ENCODE results near the gene SP140. TPM values are rescaled to one million over a fixed set of nuclear protein-coding genes. Genes with fewer than 3 reads are reported as not detected.
"Not testable (repeated sequence)": the region's sequence is repeated elsewhere in the genome, so short reads cannot be mapped to it uniquely, and the experiment has no call there.

SP140 gene
- polyA plus RNA-seq, 1 donor, result 0.62 TPM

GRCh38 chr2:230226051-230226551 lies 565 bp downstream of the SP140 start:
- DNase-seq (ENCODE audit: low read depth), result no peak

DNA sequence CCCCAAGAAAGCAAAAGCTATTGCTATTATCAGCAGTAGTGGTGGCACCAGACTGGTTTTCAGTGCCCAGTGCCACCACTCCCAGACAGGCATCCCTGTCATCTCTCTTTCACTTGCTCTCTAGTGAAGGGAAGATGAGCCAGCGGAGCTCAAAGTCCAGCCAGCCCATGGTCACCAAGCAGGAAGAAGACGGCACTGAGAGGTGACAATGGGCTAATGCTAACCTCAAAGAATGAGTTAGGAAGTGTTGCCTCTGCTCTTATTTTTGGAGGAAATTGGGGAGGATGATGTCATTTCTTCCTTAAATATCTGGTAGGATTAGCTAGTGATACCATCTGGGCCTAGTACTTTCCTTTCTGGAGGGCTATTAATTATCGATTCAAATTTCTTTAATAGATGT lies 1.7 kb downstream of the SP140 start:
- no peak for DNase-seq (ENCODE audit: low read depth)

GRCh38 chr2:230230087-230230486 lies 4.6 kb downstream of the SP140 start:
- DNase-seq (ENCODE audit: low read depth), result no peak

DNA sequence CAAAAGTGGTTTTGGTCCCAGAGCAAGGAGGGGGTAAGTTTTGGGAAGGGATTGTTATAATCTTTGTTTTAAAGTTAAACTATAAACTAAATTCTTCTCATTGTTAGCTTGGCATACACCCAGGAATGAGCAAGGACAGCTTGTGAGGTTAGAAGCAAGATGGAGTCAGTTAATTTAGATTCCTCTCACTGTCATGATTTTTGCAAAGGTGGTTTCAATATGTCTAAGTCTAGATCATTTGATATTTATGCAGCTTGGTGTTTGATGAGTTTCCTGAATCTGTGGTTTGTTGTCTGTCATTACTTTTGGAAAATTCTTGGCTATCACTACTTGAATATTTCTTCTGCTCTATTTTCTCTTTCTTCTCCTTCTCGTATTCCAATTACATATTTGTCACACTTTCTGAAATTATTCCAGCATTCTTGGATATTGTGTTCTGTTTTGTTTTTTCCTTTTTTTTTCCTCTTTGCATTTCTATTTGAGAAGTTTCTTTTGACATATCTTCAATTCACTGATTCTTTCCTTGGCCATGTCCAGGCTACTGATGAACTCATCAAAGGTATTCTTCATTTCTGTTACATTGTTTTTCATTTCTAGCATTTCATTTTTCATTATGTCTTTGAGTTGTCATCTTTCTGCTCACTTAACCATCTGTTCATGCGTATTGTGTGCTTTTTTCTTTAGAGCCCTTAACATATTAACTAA lies 5.1 kb downstream of the SP140 start:
- DNase-seq (ENCODE audit: low read depth), result no peak

- no peak for DNase-seq (ENCODE audit: low read depth)
These were observed 5.7 kb downstream of the SP140 start for GRCh38 chr2:230231251-230231650.

- DNase-seq (ENCODE audit: low read depth), result no peak
These were observed 8.7 kb downstream of the SP140 start for GRCh38 chr2:230234122-230234722.

GRCh38 chr2:230234845-230235244 lies 9.3 kb downstream of the SP140 start:
- no peak for DNase-seq (ENCODE audit: low read depth)

- DNase-seq (ENCODE audit: low read depth), result no peak
These were observed 18.7 kb downstream of the SP140 start for GRCh38 chr2:230244211-230244610.

- no peak for DNase-seq (ENCODE audit: low read depth)
These were observed 20.7 kb downstream of the SP140 start for GRCh38 chr2:230246206-230246605.

DNA sequence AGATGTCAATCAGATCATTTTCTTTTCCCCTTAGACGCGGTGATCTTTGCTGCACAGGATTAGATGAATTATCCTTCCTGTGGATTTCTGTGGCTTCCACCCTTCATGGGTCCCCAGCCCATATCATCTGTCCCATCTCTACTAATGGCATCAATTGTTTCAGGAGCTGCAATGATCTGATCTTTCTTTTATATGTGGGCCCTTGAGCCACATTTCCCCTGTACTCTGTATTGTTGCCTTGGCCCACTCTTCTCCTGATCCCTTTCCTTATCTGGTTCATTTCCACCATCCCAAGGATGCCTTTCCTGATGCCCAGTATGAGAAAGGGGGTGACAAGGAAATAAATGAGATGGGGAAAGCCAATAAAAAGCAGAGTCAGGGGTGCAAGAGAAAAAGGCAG lies 24.7 kb downstream of the SP140 start:
- DNase-seq (ENCODE audit: low read depth), result no peak

DNA sequence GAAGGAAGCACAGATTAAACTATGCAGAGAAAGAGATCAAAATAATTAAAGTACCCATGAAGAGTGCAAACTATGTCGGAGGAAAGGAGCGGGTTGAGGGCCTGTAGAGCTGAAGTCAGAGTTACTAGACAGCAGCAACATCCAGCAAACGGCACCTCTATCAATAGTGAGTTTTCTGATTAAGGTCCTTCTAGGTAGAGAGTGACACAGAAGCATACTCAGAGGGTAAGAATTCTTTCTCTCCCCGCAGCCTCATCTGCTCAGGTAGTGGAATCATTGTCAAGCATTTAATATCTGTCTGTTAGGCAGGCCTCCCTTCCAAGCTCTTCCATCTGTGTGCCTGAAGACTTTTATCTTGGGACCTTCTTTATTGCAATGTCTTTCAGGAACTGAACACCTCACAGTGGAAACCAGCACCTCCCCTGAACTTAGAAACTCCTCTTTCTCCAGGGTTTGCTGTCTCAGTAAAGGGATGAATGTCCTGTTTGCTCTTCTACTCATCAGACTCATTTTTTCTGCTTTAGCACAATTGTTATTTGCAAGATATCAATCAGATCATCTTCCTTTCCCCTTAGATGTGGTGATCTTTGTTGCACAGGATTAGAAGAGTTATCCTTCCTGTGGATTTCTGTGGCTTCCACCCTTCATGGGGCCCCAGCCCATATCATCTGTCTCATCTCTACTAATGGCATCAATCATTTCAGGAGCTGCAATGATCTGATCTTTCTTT lies 28.8 kb downstream of the SP140 start:
- DNase-seq (ENCODE audit: low read depth), result no peak

- DNase-seq (ENCODE audit: low read depth), result no peak
These were observed 31.3 kb downstream of the SP140 start for GRCh38 chr2:230256733-230257332.

- no peak for DNase-seq (ENCODE audit: low read depth)
These were observed 32.9 kb downstream of the SP140 start for GRCh38 chr2:230258483-230258882.

GRCh38 chr2:230262246-230262645 lies 36.7 kb downstream of the SP140 start:
- DNase-seq (ENCODE audit: low read depth), result no peak

DNA sequence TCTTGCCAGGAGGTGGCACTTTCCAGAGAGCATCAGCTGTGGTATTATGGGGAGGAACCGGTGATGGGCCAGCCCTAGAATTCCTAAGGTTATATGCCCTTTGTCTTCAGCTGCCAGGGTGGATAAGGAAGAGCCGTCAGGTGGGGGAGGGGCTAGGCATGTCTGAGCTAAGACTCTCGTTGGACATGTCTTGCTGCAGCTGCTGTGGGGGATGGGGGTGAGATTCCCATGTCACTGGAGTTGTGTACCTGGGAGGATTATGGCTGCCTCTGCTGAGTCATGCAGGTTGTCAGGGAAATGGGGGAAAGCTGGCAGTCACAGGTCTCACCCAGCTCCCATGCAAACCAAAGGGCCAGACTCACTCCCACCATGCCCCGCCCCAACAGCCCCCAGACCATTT lies 39.4 kb downstream of the SP140 start:
- DNase-seq (ENCODE audit: low read depth), result not testable (repeated sequence)

DNA sequence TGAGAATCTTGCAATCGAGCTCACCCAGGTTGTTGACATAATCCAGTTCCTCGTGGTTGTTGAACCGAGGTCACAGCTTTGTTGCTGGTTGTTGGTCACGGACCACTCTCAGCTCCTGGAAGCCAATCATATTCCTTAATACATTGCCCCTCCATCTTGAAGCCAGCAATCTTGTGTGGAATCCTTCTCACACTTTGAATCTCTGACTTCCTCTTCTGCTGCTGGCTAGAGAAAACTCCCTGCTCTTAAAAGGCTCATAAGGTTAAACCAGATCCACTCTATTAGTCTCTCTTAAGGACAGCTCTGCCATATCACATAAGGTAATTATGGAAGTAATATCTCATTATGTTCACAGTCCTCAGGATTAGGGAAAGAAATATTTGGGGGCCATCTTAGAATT lies 41.1 kb downstream of the SP140 start:
- DNase-seq (ENCODE audit: low read depth), result no peak

DNA sequence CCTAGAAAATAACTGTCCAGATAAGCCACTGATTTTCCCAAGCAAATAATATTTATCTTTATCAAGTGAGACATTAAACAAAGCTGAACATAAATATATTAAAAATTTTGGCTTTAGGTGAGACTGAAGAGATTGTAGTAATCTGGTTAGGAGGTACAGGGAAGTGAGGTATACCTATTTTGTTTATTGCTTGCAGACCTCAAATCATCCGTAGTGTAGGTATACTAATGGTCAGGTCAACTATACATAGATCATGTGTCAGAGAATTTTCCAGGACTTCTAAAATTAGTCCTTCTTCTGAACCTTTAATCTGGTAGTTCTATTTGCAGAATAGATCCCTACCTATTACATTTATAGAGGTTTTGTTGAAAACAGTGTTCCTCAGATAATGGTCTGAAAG lies 41.5 kb downstream of the SP140 start:
- DNase-seq (ENCODE audit: low read depth), result no peak

GRCh38 chr2:230267556-230267955 lies 42.0 kb downstream of the SP140 start:
- no peak for DNase-seq (ENCODE audit: low read depth)

GRCh38 chr2:230268606-230269243 lies 43.2 kb downstream of the SP140 start:
- DNase-seq (ENCODE audit: low read depth), result no peak

DNA sequence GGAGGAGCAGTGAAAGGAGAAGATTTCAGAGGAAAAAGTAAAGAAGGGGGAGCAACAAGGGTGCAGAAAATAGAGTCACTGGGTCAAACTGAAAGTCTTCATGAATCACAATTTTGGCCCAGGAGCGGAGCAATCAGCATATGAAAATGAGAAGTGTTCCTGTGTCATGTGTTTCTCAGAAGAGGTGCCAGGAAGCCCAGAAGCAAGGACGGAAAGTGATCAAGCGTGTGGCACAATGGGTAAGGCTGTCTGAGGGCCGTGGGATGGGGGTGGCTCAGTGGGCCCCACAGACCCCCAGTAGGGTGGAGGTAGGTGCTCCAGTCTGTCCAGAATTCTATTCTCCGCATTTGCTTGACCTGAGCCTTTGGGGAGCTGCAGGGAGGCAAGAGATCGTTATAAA lies 44.2 kb downstream of the SP140 start:
- no peak for DNase-seq (ENCODE audit: low read depth)

DNA sequence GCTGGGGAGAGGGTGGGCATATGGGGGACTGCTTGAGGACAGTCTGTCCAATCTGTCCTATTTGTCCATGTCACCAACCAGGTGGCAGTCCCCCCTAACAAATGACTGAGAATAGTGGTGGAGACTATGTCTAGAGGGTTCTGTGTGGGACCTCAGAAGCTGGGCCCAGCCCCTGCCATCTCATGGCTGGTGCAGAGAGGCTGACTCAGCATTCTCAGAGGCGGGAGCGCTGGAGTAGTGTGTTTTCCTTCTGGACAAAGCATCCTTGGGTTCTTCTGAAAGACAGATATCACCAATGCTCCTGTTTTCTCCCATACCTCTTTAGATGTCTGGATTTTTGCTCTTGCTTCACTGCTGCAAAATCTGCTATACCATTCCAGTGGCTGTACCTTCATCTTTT lies 57.4 kb downstream of the SP140 start:
- DNase-seq (ENCODE audit: low read depth), result no peak

GRCh38 chr2:230286048-230286447 lies 60.5 kb downstream of the SP140 start:
- DNase-seq (ENCODE audit: low read depth), result no peak

Data from forelimb muscle (tissue), 1 donor.